Sigmoid colon (tissue), 4 donors: ENCODE results near the gene MAP2K3.
"Not testable (repeated sequence)": the region's sequence is repeated elsewhere in the genome, so short reads cannot be mapped to it uniquely, and the experiment has no call there.

ENCODE experiments used
- CTCF ChIP-seq, 4 experiments: fragments of 450-650 bp in 3 of 4; fragments of 200-600 bp in 1 of 4; IDR thresholded peaks; one replicate each; pipeline ENCODE4 v1.5.1; 2016 to 2019; ENCODE audit warnings: antibody characterized with exemption in 4 of 4, mild to moderate bottlenecking in 3 of 4, moderate library complexity in 2 of 4
- POLR2A ChIP-seq, 2 donors: fragments of 450-650 bp; IDR thresholded peaks; one replicate each; pipeline ENCODE4 v1.6.1; 2016; ENCODE audit warnings: antibody characterized with exemption in 2 of 2, mild to moderate bottlenecking in 2 of 2, moderate library complexity in 2 of 2
- POLR2AphosphoS5 ChIP-seq, 4 donors: sonication (generic); formaldehyde crosslinking; IDR thresholded peaks; one replicate each; pipeline ENCODE4 v1.6.1; 2017; ENCODE audit warnings: antibody characterized with exemption in 4 of 4

DNA sequence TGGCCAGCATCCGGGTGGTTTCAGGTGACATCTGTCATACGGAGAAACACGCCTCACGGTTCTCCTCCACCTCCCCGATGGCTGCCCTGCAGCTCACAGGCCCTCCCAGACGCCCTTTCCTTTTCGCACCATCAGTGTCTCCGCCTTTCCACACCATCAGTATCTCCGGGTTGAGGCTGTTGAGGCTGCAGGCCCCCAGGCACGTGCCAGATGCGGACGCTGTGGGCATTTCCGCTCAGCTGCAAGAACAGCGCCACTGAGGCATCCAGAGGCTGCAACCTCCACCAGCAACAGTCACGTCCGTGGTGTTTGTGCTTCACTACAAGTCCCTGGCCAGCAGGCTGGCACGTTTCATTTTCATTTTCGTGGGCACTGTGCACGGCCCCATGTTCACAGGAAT lies 66.0 kb downstream of the MAP2K3 start:
- TF ChIP-seq CTCF, POLR2A, POLR2AphosphoS5 (IDR thresholded peaks at IDR 0.05): not testable (repeated sequence)
